Measurements from ENCODE around the gene NUBPL.
"Not testable (repeated sequence)": the region's sequence is repeated elsewhere in the genome, so short reads cannot be mapped to it uniquely, and the experiment has no call there.

Gene NUBPL

GRCh38 chr14:31884238-31884637, 323.0 kb downstream of the NUBPL start:
- no peak for DNase-seq

DNA sequence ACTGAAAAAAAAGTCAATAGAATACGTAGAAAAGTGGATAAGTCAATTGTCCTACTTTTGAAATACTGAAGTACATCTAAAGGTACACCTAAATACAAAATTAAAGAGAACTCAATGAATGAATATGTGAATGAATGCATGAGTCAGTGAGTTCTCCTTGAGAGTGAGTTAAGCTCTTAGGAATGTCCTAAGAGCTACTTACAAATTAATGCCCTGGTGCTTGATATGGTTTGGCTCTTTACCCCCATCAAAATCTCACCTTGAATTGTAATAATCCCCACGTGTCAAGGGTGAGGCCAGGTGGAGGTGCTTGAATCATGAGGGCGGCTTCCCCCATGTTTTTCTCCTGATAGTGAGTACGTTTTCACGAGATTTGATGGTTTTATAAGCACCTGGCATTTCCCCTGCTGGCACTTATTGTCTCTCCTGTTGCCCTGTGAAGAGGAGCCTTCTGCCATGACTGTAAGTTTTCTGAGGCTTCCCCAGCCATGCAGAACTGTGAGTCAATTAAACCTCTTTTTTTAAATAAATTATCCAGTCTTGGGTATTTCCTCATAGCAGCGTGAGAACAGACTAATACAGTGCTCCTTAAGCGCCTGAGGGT, 323.7 kb downstream of the NUBPL start:
- no peak for DNase-seq

GRCh38 chr14:31886156-31886835, 325.1 kb downstream of the NUBPL start:
- no peak for DNase-seq

DNA sequence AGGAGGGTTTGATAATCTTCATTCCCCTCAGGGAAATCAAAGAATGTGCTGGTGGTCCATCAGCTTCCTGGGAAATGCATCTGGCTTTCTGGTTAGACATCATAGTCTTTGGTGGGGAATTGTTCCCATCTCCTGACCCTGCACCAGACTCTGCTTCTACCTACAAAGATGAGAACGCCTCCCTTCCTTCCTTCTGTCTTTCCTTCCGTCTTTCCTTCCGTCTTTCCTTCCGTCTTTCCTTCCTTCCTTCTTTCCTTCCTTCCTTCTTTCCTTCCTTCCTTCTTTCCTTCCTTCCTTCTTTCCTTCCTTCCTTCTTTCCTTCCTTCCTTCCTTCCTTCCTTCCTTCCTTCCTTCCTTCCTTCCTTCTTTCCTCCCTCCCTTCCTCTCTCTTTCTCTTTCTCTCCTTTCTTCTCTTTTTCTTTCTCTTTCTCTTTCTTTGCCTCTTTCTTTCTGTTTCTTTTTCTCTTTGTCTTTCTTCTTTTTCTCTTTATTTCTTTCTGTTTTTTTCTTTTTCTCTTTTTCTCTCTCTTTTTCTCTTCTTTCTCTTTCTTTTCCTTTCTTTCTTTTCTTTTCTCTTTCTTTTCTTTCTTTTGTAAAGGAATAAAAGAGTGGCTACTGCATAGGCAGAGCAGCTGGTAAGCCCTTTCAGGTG, 326.9 kb downstream of the NUBPL start:
- DNase-seq, result no peak

DNA sequence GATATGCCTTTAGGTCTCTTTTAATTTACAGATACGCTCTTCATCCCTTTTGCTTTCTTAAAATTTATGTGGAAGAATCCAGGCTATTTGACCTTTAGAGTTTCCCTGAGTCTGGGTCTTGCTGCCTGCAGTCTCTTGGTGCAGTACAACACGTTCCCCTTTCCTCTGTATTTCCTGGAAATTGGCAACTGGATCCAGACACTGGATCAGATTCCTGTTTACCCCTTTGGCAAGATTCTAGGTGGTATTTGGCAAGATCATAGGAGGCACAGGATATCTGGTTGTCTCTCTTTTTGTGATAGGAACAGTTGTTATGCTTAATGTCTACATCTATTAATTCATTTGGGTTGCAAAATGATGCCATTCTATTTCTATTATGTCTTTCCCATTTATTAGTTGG, 328.1 kb downstream of the NUBPL start:
- DNase-seq, result no peak

DNA sequence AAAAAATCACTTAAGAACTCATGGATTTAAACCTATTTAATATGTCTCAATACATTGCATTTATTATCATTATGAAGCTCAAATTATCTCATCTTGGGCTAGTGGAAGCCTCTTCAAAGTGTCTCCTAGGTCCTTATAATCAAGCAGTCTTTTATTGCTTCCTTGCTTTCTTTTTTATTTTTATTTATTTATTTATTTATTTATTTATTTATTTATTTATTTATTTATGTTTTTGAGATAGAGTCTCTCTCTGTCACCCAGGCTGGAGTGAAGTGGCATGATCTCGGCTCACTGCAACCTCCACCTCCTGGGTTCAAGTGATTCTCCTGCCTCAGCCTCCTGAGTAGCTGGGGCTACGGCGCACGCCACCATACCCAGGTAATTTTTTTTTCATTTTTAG, 329.0 kb downstream of the NUBPL start:
- not testable (repeated sequence) for DNase-seq

DNA sequence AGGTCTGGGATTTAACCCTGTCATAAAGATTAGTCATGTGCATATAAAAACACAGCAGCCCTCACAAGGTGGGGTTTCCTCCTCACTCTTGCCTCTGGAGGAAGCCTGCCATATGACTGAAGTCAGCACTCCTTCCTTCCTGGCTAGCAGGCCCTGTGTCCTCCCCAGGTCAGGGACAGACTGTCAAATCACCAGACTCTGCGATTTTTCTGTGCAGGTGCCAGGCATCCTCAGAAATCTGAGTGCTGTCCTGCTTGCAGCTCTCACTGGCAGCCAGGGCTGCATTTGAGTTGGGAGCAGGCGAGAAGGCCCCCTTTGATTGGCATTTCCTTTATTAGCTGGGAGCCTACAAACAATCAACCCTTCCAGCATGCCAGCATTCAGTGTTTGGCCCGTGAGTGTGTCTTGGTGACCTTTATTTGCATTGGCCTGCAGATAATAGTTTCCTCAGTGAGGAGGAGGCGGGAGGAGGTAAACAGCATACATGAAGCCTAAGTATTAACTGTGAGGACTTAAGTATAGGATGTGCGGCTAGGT, 332.1 kb downstream of the NUBPL start:
- no peak for DNase-seq

- DNase-seq, result no peak
These were observed 333.1 kb downstream of the NUBPL start for GRCh38 chr14:31894351-31894750.

- no peak for DNase-seq
These were observed 334.0 kb downstream of the NUBPL start for GRCh38 chr14:31895206-31895605.

- no peak for DNase-seq
These were observed 334.4 kb downstream of the NUBPL start for GRCh38 chr14:31895646-31896045.

GRCh38 chr14:31897581-31898186, 336.5 kb downstream of the NUBPL start:
- DNase-seq, result no peak

- DNase-seq, result no peak
These were observed 337.8 kb downstream of the NUBPL start for GRCh38 chr14:31898838-31899528.

DNA sequence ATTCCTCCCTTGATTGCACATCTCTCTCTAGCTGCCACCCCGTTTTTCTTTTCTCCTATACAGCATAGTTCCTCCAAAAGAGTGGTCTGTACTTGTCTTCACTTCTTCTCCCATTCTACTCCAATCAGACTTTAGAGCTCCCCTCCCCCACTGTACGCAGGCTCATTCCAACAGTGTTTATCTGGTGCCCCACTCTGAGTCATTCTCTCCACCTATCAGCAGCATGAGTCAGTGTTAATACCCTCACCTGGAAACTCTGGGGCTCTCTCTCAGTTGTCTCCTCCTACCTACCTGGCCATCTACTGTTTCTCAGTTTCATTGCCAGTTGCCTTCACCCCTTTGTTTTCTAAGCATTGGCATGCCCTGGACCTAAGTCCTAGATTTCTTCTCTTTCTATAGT, 340.8 kb downstream of the NUBPL start:
- no peak for DNase-seq

- DNase-seq, result no peak
These were observed 341.9 kb downstream of the NUBPL start for GRCh38 chr14:31902945-31903646.

- DNase-seq, result no peak
These were observed 348.8 kb downstream of the NUBPL start for GRCh38 chr14:31909977-31910376.

All from activated CD8-positive, alpha-beta memory T cell treated with anti-CD3 and anti-CD28 coated beads, Interleukin-2, amount 50 U/mL, for 4 hours (primary cell).